HepG2 (cell line): Measurements from ENCODE around the gene NOS1AP.

Source experiments
- AGO1 ChIP-seq: fragments of 200-400 bp; formaldehyde crosslinking; IDR thresholded peaks from 2 replicates; pipeline ENCODE4 v1.6.1; 2017; ENCODE audit warnings: mild to moderate bottlenecking, low read depth, low read length, moderate library complexity; ENCODE audit not compliant: poor library complexity, severe bottlenecking
- FOXK1 ChIP-seq: sonication (generic); formaldehyde crosslinking; IDR thresholded peaks from 2 replicates; pipeline ENCODE4 v1.4.0; 2020; ENCODE audit warnings: low read depth, missing genetic modification reagents, borderline replicate concordance
- REST ChIP-seq, 2 experiments: IDR thresholded peaks; 2 replicates each; pipeline ENCODE4 v1.6.1; 2011 to 2012; ENCODE audit warnings: low read length in 2 of 2, borderline replicate concordance in 1 of 2, low read depth in 1 of 2, mild to moderate bottlenecking in 1 of 2, moderate library complexity in 1 of 2
- ZMAT3 ChIP-seq: sonication (generic); formaldehyde crosslinking; conservative IDR thresholded peaks from 2 replicates; pipeline ENCODE4 v1.7.0; 2021; ENCODE audit warnings: missing genetic modification reagents
- ZNF335 ChIP-seq: sonication (generic); formaldehyde crosslinking; IDR thresholded peaks from 2 replicates; pipeline ENCODE4 v1.4.0; 2020; ENCODE audit warnings: missing genetic modification reagents
- ZZZ3 ChIP-seq: sonication (generic); formaldehyde crosslinking; IDR thresholded peaks from 2 replicates; pipeline ENCODE4 v1.4.0; 2020; ENCODE audit warnings: missing genetic modification reagents, mild to moderate bottlenecking, borderline replicate concordance

GRCh38 chr1:162265983-162266382, 196.5 kb downstream of the NOS1AP start:
- TF ChIP-seq ZNF335 (CRISPR knock-in tag) (no peak), ZZZ3 (CRISPR knock-in tag) (no peak), ZMAT3 (CRISPR knock-in tag) (no peak), REST (IDR thresholded peaks at IDR 0.05; ENCODE audit: borderline replicate concordance in 1 of 2, low read depth in 1 of 2, low read length in 2 of 2) (no peak), AGO1 (no peak), FOXK1 (CRISPR knock-in tag) (no peak)
